Smooth muscle cell of the pulmonary artery (primary cell): ENCODE results near the gene ANAPC10. TPM values are rescaled to one million over a fixed set of nuclear protein-coding genes. Genes with fewer than 3 reads are reported as not detected.

Experiments used
- total RNA-seq: library from RNA; depleted of rRNA; stranded (reverse); fragments of >200 nt; gene quantifications from 2 replicates; pipeline ENCODE4 v1.2.3, GENCODE V29; 2014

The ANAPC10 gene, protein sequence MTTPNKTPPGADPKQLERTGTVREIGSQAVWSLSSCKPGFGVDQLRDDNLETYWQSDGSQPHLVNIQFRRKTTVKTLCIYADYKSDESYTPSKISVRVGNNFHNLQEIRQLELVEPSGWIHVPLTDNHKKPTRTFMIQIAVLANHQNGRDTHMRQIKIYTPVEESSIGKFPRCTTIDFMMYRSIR
- 22.3 and 23.3 TPM in 2 replicates for total RNA-seq

DNA sequence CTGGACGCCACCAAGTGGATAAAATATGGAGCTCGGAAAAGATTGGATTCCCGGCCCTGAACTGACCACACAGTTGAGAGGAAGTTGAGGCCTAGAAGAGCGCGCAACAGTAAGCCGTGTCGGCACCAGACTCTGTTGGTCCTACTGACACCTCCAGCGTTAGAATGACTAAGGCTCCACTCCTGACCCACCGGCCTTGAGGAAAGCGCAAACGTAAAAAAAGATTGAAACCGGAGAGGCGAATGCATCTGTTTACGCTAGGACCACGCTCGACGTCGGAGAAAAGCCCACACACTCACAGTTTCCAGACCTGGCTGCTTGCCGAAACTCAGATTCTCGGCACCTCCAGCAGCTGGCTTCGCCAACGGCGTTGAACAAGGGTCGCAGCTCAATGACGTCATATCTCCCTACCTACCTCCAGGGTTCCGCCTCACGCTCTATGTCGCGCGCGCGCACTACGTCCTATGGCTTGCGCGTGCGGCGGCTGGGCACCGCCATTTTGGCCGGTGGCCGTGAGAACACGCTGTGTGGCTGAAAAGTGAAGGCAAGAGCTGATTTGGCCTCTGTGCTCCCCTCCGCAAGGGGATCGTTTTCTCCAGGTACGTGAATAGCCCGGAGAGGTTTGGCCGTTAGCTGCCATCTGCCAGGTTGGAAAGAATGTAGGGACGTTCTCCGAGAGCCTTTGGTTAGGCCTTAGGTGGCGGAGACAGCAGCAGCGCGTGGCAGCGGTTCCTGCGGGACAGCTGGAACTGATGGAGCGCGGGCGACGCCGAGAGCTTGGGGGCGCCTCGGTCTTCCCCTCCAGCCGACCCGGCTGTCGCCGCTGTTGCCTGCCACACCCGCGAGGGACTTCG is at the start of gene ANAPC10, which contains the start of gene ABCE1:
ANAPC10 (minus strand) TSS at position 376 of the 854 bp plus-strand sequence. CDS start 2,097 bp downstream, outside the sequence.
ABCE1 (plus strand) TSS at position 491 of the 854 bp plus-strand sequence. CDS start 6,102 bp downstream, outside the sequence.

Other genes starting within 250 kb of the ANAPC10 start
- 130 and 158 TPM in 2 replicates for gene ABCE1, start 115 bp upstream of the ANAPC10 start, total RNA-seq
- 32.1 and 33.1 TPM in 2 replicates for gene OTUD4, start 82.4 kb upstream of the ANAPC10 start, total RNA-seq